ENCODE data around the gene HCRT.
A peak's percentile ranks its signal among the peaks of the same experiment; 100 is the strongest.

The HCRT gene

DNA sequence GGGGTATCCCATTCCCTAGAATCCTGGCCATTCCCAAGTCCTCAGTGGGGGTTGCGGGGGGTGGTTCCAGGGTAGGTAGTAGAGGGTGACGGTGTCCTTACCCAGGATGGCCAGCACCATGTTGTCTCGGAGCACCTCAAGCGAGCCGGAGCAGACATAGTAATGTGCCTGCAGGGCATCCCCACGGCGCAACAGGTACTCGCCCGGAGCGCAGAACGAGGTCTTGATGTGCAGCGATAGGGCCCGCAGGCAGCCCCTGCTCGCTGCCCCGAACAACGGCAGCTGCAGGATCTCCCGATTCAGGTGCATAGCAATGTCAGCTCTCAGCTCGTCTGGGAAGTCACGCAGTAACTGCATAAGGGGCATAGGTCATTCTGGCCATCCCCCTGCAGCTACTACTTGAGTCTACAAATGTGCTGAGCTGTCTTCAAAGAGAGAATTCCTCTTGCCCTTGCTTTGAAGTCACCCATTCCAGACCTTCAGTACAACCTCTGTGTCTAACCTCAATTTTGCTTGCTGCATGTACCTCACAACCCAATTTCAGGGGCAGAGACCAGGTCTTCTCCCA, 19.0 kb downstream of the HCRT start:
- TF ChIP-seq, protein P1, sequence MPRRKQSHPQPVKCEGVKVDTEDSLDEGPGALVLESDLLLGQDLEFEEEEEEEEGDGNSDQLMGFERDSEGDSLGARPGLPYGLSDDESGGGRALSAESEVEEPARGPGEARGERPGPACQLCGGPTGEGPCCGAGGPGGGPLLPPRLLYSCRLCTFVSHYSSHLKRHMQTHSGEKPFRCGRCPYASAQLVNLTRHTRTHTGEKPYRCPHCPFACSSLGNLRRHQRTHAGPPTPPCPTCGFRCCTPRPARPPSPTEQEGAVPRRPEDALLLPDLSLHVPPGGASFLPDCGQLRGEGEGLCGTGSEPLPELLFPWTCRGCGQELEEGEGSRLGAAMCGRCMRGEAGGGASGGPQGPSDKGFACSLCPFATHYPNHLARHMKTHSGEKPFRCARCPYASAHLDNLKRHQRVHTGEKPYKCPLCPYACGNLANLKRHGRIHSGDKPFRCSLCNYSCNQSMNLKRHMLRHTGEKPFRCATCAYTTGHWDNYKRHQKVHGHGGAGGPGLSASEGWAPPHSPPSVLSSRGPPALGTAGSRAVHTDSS (tag by site-specific recombination; IDR thresholded peaks at IDR 0.05): no peak
- peak; percentile 31; the same call in 1 of the 2 replicates for TF ChIP-seq SCRT2 (tag by site-specific recombination; IDR thresholded peaks at IDR 0.05)
- Histone ChIP-seq H3K4me3 (ENCODE audit: low read depth, low read length) (no peak overlapping the region), H3K4me1 (ENCODE audit: control insufficient read depth, insufficient read depth, low read length) (no peaks in the 10 kb centered on the region), H3K9me3 (ENCODE audit: control insufficient read depth, insufficient read depth, low read depth, low read length) (no peaks in the 10 kb centered on the region), H3K27ac (ENCODE audit: extremely low read depth, low read depth, low read length) (no peak overlapping the region), H3K36me3 (ENCODE audit: control insufficient read depth in 2 of 2, insufficient read depth in 1 of 2, low read length in 2 of 2) (no peaks in the 10 kb centered on the region)
- POLR2A ChIA-PET: no interaction called here
- CTCF ChIA-PET: interaction anchor here (1.2 kb wide), 1 partner anchor 15 kb away, joined by 5 read pairs; the partner anchor contains the start of gene KCNH4

DNA sequence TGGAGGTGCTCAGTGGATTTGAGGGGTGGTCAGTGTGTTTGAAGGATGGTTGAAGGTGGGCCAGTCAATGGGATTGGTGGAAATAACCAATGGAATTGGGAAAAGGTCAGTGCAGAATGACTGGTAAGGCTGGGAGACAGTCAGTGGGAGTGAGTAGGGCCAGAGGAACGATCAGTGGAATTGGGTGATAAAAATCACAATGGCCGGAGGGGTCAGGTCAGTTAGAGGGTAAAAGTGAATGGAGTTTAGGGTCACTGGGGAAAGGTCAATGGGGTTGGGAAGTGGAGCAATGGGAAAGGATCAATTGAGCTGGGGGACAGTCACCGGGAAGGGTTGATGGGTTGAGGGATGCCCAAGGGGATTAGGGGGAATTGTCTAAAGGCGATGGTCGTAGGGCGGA, 19.5 kb downstream of the HCRT start:
- H3K4me1 ChIP-seq (ENCODE audit: control insufficient read depth, insufficient read depth, low read length): no peaks in the 10 kb centered on the region
- H3K36me3 ChIP-seq (ENCODE audit: control insufficient read depth in 2 of 2, insufficient read depth in 1 of 2, low read length in 2 of 2): no peaks in the 10 kb centered on the region
- no peak overlapping the region for H3K4me3 ChIP-seq (ENCODE audit: low read depth, low read length)
- ChIA-PET POLR2A (no interaction called here), CTCF (interaction anchor here (0.6 to 1.2 kb wide), 3 partner anchors 15 to 128 kb away, joined by 3 to 5 read pairs (median 3); partner anchors contain the start of gene KCNH4)
- H3K9me3 ChIP-seq (ENCODE audit: control insufficient read depth, insufficient read depth, low read depth, low read length): no peaks in the 10 kb centered on the region
- TF ChIP-seq ZNF341 (tag by site-specific recombination; IDR thresholded peaks at IDR 0.05; ENCODE audit: low read depth) (no peak), BCL11A (tag by site-specific recombination; IDR thresholded peaks at IDR 0.05; ENCODE audit: low read depth) (peak; percentile 56; the same call in 1 of the 2 replicates)
- H3K27ac ChIP-seq (ENCODE audit: extremely low read depth, low read depth, low read length): no peak overlapping the region

DNA sequence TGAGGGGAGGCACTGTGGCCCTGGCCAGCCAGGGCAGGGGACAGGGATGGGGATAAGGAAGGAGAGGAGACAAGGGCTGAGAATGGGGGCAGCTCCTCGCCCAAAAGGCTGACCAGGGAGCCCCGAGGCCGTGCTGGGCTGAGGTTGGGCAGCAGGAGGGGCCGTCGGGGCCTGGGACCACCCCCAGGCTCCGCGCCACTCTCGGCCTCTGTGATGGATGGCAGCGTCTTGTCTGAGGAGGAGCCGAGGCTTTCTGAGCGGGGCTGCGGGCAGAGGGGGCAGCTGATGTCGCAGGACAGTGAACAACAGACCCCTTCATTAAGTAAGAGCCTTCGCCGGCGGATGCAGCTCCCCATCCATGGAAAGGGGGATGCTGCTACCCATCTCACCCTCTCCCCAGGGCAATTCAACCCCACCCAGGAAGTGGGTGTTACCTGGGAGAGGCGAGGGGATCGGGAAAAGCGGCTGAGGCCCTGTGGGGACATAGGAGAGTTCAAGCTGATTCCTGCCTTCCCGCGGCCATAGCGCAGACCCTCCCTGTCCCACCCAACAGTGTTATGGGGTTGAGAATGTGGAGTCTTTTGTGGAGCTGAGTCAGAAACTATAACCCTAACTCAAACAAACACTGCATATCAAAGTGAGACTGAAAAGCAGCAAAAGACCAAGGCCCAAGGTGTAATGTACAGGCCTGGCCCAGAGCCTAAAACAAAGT, 21.4 kb downstream of the HCRT start:
- no peaks in the 10 kb centered on the region for H3K9me3 ChIP-seq (ENCODE audit: control insufficient read depth, insufficient read depth, low read depth, low read length)
- ChIA-PET CTCF (interaction anchor here (0.6 to 2.0 kb wide), 13 partner anchors 10 to 364 kb away, joined by 3 to 9 read pairs (median 4); partner anchors contain the start of gene KCNH4), POLR2A (interaction anchor here (0.6 kb wide), 1 partner anchor 197 kb away, joined by 3 read pairs; the partner anchor contains the start of gene CNP)
- H3K4me1 ChIP-seq (ENCODE audit: control insufficient read depth, insufficient read depth, low read length): no peaks in the 10 kb centered on the region
- no peak overlapping the region for H3K27ac ChIP-seq (ENCODE audit: extremely low read depth, low read depth, low read length)
- no peaks in the 10 kb centered on the region for H3K36me3 ChIP-seq (ENCODE audit: control insufficient read depth in 2 of 2, insufficient read depth in 1 of 2, low read length in 2 of 2)
- no peak overlapping the region for H3K4me3 ChIP-seq (ENCODE audit: low read depth, low read length)
- TF ChIP-seq KLF1 (tag by site-specific recombination; IDR thresholded peaks at IDR 0.05) (peak; percentile 70), SETDB1 (IDR thresholded peaks at IDR 0.05; ENCODE audit: insufficient read length, low read length) (no peak)

- Histone ChIP-seq H3K36me3 (ENCODE audit: control insufficient read depth in 2 of 2, insufficient read depth in 1 of 2, low read length in 2 of 2) (no peaks in the 10 kb centered on the region), H3K4me1 (ENCODE audit: control insufficient read depth, insufficient read depth, low read length) (no peaks in the 10 kb centered on the region), H3K9me3 (ENCODE audit: control insufficient read depth, insufficient read depth, low read depth, low read length) (no peaks in the 10 kb centered on the region), H3K4me3 (ENCODE audit: low read depth, low read length) (no peak overlapping the region), H3K27ac (ENCODE audit: extremely low read depth, low read depth, low read length) (no peak overlapping the region)
- ChIA-PET POLR2A (interaction anchor here (0.6 kb wide), 1 partner anchor 197 kb away, joined by 3 read pairs; the partner anchor contains the start of gene CNP), CTCF (interaction anchor here (0.6 to 2.0 kb wide), 15 partner anchors 9 to 364 kb away, joined by 3 to 9 read pairs (median 4); partner anchors contain the start of gene KCNH4)
- peak; percentile 54; the same call in 1 of the 2 replicates for TF ChIP-seq ZNF600 (tag by site-specific recombination; IDR thresholded peaks at IDR 0.05)
- TF ChIP-seq, protein P2, sequence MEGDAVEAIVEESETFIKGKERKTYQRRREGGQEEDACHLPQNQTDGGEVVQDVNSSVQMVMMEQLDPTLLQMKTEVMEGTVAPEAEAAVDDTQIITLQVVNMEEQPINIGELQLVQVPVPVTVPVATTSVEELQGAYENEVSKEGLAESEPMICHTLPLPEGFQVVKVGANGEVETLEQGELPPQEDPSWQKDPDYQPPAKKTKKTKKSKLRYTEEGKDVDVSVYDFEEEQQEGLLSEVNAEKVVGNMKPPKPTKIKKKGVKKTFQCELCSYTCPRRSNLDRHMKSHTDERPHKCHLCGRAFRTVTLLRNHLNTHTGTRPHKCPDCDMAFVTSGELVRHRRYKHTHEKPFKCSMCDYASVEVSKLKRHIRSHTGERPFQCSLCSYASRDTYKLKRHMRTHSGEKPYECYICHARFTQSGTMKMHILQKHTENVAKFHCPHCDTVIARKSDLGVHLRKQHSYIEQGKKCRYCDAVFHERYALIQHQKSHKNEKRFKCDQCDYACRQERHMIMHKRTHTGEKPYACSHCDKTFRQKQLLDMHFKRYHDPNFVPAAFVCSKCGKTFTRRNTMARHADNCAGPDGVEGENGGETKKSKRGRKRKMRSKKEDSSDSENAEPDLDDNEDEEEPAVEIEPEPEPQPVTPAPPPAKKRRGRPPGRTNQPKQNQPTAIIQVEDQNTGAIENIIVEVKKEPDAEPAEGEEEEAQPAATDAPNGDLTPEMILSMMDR (tag by site-specific recombination; IDR thresholded peaks at IDR 0.05): peak; percentile 54; the same call in 1 of the 2 replicates
- TF ChIP-seq, protein P3, sequence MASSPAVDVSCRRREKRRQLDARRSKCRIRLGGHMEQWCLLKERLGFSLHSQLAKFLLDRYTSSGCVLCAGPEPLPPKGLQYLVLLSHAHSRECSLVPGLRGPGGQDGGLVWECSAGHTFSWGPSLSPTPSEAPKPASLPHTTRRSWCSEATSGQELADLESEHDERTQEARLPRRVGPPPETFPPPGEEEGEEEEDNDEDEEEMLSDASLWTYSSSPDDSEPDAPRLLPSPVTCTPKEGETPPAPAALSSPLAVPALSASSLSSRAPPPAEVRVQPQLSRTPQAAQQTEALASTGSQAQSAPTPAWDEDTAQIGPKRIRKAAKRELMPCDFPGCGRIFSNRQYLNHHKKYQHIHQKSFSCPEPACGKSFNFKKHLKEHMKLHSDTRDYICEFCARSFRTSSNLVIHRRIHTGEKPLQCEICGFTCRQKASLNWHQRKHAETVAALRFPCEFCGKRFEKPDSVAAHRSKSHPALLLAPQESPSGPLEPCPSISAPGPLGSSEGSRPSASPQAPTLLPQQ (tag by site-specific recombination; IDR thresholded peaks at IDR 0.05): no peak
These were observed 22.1 kb downstream of the HCRT start for GRCh38 chr17:42163113-42163512.

All from HEK293 (cell line).